Right atrium auricular region (tissue), 2 donors: ENCODE data around the gene CCNC. TPM values are rescaled to one million over a fixed set of nuclear protein-coding genes. Genes with fewer than 3 reads are reported as not detected.

Experiments
- DNase-seq: peaks from one replicate; pipeline ENCODE4 v3.0.0-alpha.2; 2019; ENCODE audit warnings: low spot score
- H3K27ac ChIP-seq, 2 donors: fragments of 200-600 bp; sonication (generic); 1 replicate in 1 of 2; 2 replicates in 1 of 2; pipeline ENCODE4 v1.5.1; 2016 to 2019
- H3K27me3 ChIP-seq, 2 donors: fragments of 200-600 bp; sonication (generic); one replicate each; pipeline versions ENCODE4 v1.5.1 to v1.6.0; 2017 to 2019
- H3K36me3 ChIP-seq: fragments of 200-600 bp; sonication (generic); one replicate; pipeline ENCODE4 v1.5.1; 2016
- H3K4me1 ChIP-seq, 2 donors: fragments of 200-600 bp; sonication (generic); one replicate each; pipeline versions ENCODE4 v1.5.1 to v1.6.0; 2017 to 2019
- H3K4me3 ChIP-seq, 2 donors: fragments of 200-600 bp; sonication (generic); 1 replicate in 1 of 2; 2 replicates in 1 of 2; pipeline ENCODE4 v1.5.1; 2017 to 2019; ENCODE audit warnings: mild to moderate bottlenecking in 1 of 2, moderate library complexity in 1 of 2
- H3K9me3 ChIP-seq, 2 donors: fragments of 200-600 bp; sonication (generic); one replicate each; pipeline ENCODE4 v1.5.1; 2019
- CTCF ChIP-seq, 2 donors: fragments of 200-600 bp; sonication (generic); IDR thresholded peaks; one replicate each; pipeline ENCODE4 v1.5.1; 2019; ENCODE audit warnings: antibody characterized with exemption in 2 of 2
- total RNA-seq, 2 donors: library from RNA; depleted of rRNA; stranded (reverse); fragments of >200 nt; gene quantifications; one replicate each; pipeline ENCODE4 v1.1.0, GENCODE V29; 2016

The CCNC gene
- total RNA-seq, 2 donors from 2014 or later, result 17.6 to 23.1 TPM

- peaks cover 0 to 37% of the 10 kb centered on the region in 2 donors for H3K4me1 ChIP-seq
- no peaks in the 10 kb centered on the region for H3K36me3 ChIP-seq
- no peak for TF ChIP-seq CTCF (IDR thresholded peaks at IDR 0.05)
- no peak overlapping the region for H3K4me3 ChIP-seq
- H3K27me3 ChIP-seq, result peaks cover 70 to 85% of the 10 kb centered on the region in 2 donors
- H3K9me3 ChIP-seq, result no peaks in the 10 kb centered on the region
- H3K27ac ChIP-seq, result no peak overlapping the region
- no peak for DNase-seq
Observed at GRCh38 chr6:99607416-99608036, 39.1 kb upstream of the CCNC start.

- Histone ChIP-seq H3K4me1 (peaks cover 0 to 37% of the 10 kb centered on the region in 2 donors), H3K27me3 (peaks cover 70 to 85% of the 10 kb centered on the region in 2 donors), H3K9me3 (no peaks in the 10 kb centered on the region), H3K4me3 (no peak within 1 kb of the TSS), H3K36me3 (no peaks in the 10 kb centered on the region), H3K27ac (no peak within 1 kb of the TSS)
- DNase-seq, result no peak
- TF ChIP-seq CTCF (IDR thresholded peaks at IDR 0.05), result no peak
Observed at GRCh38 chr6:99606656-99607415, 38.4 kb upstream of the CCNC start, which contains the start of gene PRDM13. Gene PRDM13, plus strand, starts transcription at chr6:99606833. Its CDS starts 202 bp downstream, at chr6:99607035.

DNA sequence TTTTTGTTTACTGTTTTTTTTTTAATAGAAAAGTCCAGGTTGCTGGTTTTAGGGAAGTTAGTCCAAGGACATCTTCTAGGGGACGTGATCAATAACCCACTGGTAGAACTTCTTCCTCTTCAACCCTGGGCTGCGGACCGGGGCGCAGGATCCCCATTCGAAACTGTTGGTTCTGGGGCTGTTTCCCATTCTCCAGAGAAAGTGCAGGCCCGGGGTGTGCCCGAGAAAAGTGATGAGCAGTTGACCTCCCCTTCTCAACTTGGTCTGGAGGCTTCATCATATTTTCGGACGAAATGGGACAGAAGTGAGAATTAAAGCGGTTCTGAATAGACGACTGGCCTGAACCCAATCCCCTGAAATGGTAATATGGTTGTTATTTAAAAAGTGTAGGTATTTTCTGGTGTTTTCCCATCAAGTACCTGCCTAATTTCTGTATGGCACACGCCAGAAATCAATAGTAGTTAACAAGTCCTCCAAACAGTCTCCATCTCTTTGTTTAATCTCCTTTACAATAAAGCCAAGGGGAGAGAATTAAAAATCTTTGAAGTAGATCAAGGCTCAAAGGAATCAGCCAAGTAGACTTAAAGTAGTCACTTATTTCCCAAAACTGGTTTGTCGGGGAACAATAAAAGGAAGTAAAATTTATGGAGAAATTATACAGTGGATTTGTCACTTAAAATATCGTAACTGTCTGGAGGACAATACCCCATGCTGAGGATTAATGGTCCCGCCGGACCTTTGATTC lies 37.6 kb upstream of the CCNC start:
- no peak overlapping the region for H3K27ac ChIP-seq
- H3K4me3 ChIP-seq, result no peak overlapping the region
- TF ChIP-seq CTCF (IDR thresholded peaks at IDR 0.05), result no peak
- peaks cover 0 to 37% of the 10 kb centered on the region in 2 donors for H3K4me1 ChIP-seq
- no peak for DNase-seq
- peaks cover 75 to 83% of the 10 kb centered on the region in 2 donors for H3K27me3 ChIP-seq
- no peaks in the 10 kb centered on the region for H3K36me3 ChIP-seq
- H3K9me3 ChIP-seq, result no peaks in the 10 kb centered on the region

DNA sequence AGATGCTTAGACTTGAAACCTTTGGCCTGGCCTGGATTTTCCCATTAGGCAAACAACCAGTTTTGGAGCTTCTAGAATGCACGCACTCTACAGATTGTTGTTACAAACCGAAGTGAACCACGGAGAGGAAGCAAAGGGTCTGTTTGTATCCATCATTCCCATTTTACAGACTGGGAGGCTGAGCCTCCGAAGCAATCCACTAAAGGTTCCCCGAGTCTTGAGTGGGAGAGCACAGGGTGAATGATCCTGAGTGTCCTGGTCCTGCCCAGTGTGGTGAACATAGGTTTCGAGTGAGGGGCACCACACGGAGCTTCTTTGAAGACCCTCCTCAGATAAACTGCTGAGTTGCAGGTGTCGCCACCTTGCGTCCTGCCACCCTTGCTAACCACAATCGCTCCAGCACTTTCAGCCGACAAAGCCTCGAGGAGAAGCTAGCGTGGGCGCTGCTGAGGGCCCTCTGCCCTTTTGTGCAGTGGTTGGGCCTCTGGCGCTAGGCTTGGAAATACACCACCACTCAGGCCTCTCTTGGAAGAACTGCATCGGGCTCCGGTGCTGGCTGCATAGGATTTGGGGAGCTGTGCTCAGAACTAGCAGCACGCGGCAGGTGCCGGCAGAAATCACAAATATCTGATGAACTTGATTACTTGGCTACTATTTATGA lies 36.7 kb upstream of the CCNC start:
- H3K36me3 ChIP-seq, result no peaks in the 10 kb centered on the region
- no peak for TF ChIP-seq CTCF (IDR thresholded peaks at IDR 0.05)
- no peaks in the 10 kb centered on the region for H3K9me3 ChIP-seq
- H3K4me3 ChIP-seq, result no peak overlapping the region
- no peak overlapping the region for H3K27ac ChIP-seq
- peaks cover 79 to 82% of the 10 kb centered on the region in 2 donors for H3K27me3 ChIP-seq
- H3K4me1 ChIP-seq, result peaks cover 0 to 37% of the 10 kb centered on the region in 2 donors
- DNase-seq, result no peak

DNA sequence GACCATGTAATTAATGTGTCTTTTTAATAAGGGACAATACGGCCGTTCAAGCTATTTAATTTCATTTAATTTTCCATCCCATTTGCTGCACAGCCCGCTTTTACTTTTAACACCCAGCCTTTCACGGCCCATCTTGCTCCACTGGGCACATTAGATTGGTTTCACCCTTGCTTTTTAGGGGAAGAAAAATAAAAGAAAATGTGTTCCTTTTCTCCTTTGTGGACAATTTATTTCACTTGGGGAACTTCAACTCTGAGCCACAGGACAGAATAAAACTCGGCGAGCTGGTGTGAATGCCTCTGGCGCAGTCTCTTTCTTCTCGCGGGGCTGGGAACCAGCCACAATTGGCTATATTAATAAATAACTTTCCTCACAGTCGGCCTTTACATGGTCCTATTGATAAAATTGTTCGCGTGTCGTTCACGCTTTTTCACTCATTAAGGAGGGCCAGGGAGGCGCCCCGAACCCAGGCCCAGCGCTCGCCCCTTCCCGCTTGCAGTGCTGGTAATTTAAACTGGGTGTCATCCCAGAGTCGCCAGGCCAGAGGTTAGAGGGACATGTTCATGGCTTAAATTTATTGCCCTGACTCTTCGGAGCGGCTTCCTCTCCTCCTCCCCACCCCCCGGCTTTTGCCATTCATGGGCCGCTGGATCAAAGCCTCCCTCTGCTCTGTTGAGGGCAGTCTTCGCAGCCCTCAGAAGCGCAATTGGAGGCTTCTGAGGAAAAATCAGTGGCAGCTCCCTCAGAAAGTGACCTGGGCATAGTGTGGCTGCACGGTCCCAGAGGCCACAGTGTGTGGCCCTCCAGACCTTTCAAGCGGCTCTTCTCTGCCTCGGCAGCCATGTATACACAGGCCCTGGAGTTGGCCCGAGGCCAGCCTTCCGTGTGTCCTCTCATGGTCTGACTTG lies 36.0 kb upstream of the CCNC start:
- Histone ChIP-seq H3K4me3 (peak overlapping the region; percentile 11 to 33), H3K27ac (no peak overlapping the region), H3K4me1 (peaks cover 0 to 37% of the 10 kb centered on the region in 2 donors), H3K36me3 (no peaks in the 10 kb centered on the region), H3K27me3 (peaks cover 72 to 83% of the 10 kb centered on the region in 2 donors), H3K9me3 (no peaks in the 10 kb centered on the region)
- DNase-seq, result no peak
- TF ChIP-seq CTCF (IDR thresholded peaks at IDR 0.05), result no peak
